H1 (cell line): ENCODE results near the gene SH3GL2. TPM values are rescaled to one million over a fixed set of nuclear protein-coding genes. Genes with fewer than 3 reads are reported as not detected.

Experiments
- ATF3 ChIP-seq: IDR thresholded peaks from 2 replicates; pipeline ENCODE4 v1.6.1; 2011; ENCODE audit warnings: low read depth, mild to moderate bottlenecking, low read length; ENCODE audit not compliant: insufficient read depth
- BCL11A ChIP-seq, 2 experiments: IDR thresholded peaks; one replicate each; pipeline ENCODE4 v1.6.1; 2011; ENCODE audit warnings: low read depth in 2 of 2, low read length in 2 of 2, mild to moderate bottlenecking in 2 of 2
- CTCF ChIP-seq, 3 experiments: IDR thresholded peaks; 1 replicate in 2 of 3; 2 replicates in 1 of 3; pipeline versions ENCODE4 v1.5.1 to v1.6.1; 2011; ENCODE audit warnings: low read length in 3 of 3, mild to moderate bottlenecking in 3 of 3, inconsistent platforms in 2 of 3, low read depth in 1 of 3, moderate library complexity in 1 of 3; ENCODE audit not compliant: insufficient read depth in 1 of 3; ENCODE audit errors: control extremely low read depth in 1 of 3
- KDM1A ChIP-seq: fragments of 200-600, 300-600 bp; sonication (generic); IDR thresholded peaks from 2 replicates; pipeline ENCODE4 v1.7.1; 2016; ENCODE audit warnings: mild to moderate bottlenecking, low read length, borderline replicate concordance
- RBBP5 ChIP-seq: IDR thresholded peaks from 2 replicates; pipeline ENCODE4 v1.7.1; 2012; ENCODE audit warnings: low read depth, mild to moderate bottlenecking, inconsistent platforms, low read length, moderate library complexity, borderline replicate concordance
- SAP30 ChIP-seq: fragments of 300-600 bp; sonication (generic); IDR thresholded peaks from 2 replicates; pipeline ENCODE4 v1.7.1; 2012; ENCODE audit warnings: low read length, moderate library complexity, mild to moderate bottlenecking, inconsistent platforms; ENCODE audit not compliant: insufficient read depth, insufficient replicate concordance
- SP1 ChIP-seq: IDR thresholded peaks from 2 replicates; pipeline ENCODE4 v1.6.1; 2011; ENCODE audit warnings: low read depth, low read length
- SP2 ChIP-seq: IDR thresholded peaks from 2 replicates; pipeline ENCODE4 v1.6.1; 2012; ENCODE audit warnings: mild to moderate bottlenecking, low read length, inconsistent platforms
- polyA plus RNA-seq, 7 experiments: library from polyadenylated mRNA; depleted of rRNA in 3 of 7; stranded (reverse) in 5 of 7; unstranded in 2 of 7; fragments of >200 nt in 5 of 7; fragments of 200-250 nt in 2 of 7; gene quantifications; 1 replicate in 5 of 7; 2 replicates in 1 of 7; 4 replicates in 1 of 7; pipeline versions ENCODE4 v1.2.1 to v1.2.3, GENCODE V29; 2011 to 2013; ENCODE audit warnings: missing spikeins in 2 of 7, mixed read lengths in 2 of 7
- total RNA-seq: library from RNA; stranded (reverse); fragmentation: NEBNext Ultra II Directional; extraction: Animal tissue kit (Norgen Biotek cat#: 25700); gene quantifications from 2 replicates; pipeline ENCODE4 v1.2.1, GENCODE V29; 2021

Gene SH3GL2
- total and polyA plus RNA-seq, 2 of the 8 experiments (the other 6 are each of a cell fraction or from before 2014, with no cell fraction given) = 4.7 to 5.3 TPM

GRCh38 chr9:17551023-17551422 is 27.8 kb upstream of the SH3GL2 start (continued):
- TF ChIP-seq SP1 = no peak
- TF ChIP-seq SP2 = no peak
- TF ChIP-seq CTCF (IDR thresholded peaks at IDR 0.05; ENCODE audit: control extremely low read depth in 1 of 3, insufficient read depth in 1 of 3, low read depth in 1 of 3, low read length in 3 of 3) = no peak
- TF ChIP-seq SAP30 = no peak
- no peak for TF ChIP-seq KDM1A
- TF ChIP-seq RBBP5 = no peak
- TF ChIP-seq ATF3 = no peak
- no peak for TF ChIP-seq BCL11A (IDR thresholded peaks at IDR 0.05; ENCODE audit: low read depth in 2 of 2, low read length in 2 of 2)
